Fibroblast of lung (primary cell): Measurements from ENCODE around the gene BOLA2B. TPM values are rescaled to one million over a fixed set of nuclear protein-coding genes. Genes with fewer than 3 reads are reported as not detected.

Source experiments
- DNase-seq, 2 donors: peaks; one replicate each; pipeline versions ENCODE4 v3.0.0 to v3.0.0-alpha.2; 2010; ENCODE audit warnings: low read depth in 2 of 2
- H2AFZ ChIP-seq: 2 replicates; pipeline ENCODE4 v1.5.1; 2012; ENCODE audit warnings: low read length, control low read depth, inconsistent platforms
- H3K27ac ChIP-seq: 2 replicates; pipeline ENCODE4 v1.5.1; 2011; ENCODE audit warnings: low read length, control low read depth; ENCODE audit not compliant: insufficient read depth
- H3K27me3 ChIP-seq: 2 replicates; pipeline ENCODE4 v1.5.1; 2011; ENCODE audit warnings: mild to moderate bottlenecking, low read length; ENCODE audit not compliant: control insufficient read depth, insufficient read depth
- H3K36me3 ChIP-seq: 2 replicates; pipeline ENCODE4 v1.5.1; 2011; ENCODE audit warnings: low read length; ENCODE audit not compliant: control insufficient read depth, insufficient read depth
- H3K4me1 ChIP-seq: 2 replicates; pipeline ENCODE4 v1.5.1; 2011; ENCODE audit warnings: low read length; ENCODE audit not compliant: control insufficient read depth, insufficient read depth; ENCODE audit errors: extremely low read depth
- H3K4me2 ChIP-seq: 2 replicates; pipeline ENCODE4 v1.5.1; 2011; ENCODE audit warnings: low read length, control low read depth; ENCODE audit not compliant: insufficient read depth; ENCODE audit errors: extremely low read depth
- H3K4me3 ChIP-seq, 4 experiments: fragments of 200-600 bp in 1 of 4; sonication (generic) in 1 of 4; replicated peaks in 1 of 4; 2 replicates each; pipeline ENCODE4 v1.5.1; 2011 to 2016; ENCODE audit warnings: low read length in 4 of 4, low read depth in 3 of 4, mild to moderate bottlenecking in 3 of 4, control low read depth in 2 of 4, inconsistent platforms in 1 of 4, mixed read lengths in 1 of 4; ENCODE audit not compliant: insufficient read depth in 1 of 4; ENCODE audit errors: control extremely low read depth in 1 of 4
- H3K79me2 ChIP-seq: 2 replicates; pipeline ENCODE4 v1.5.1; 2012; ENCODE audit warnings: mild to moderate bottlenecking, low read length, inconsistent platforms; ENCODE audit not compliant: control insufficient read depth, insufficient read depth
- H3K9ac ChIP-seq: 2 replicates; pipeline ENCODE4 v1.5.1; 2011; ENCODE audit warnings: mild to moderate bottlenecking, low read length, control low read depth; ENCODE audit not compliant: insufficient read depth
- H3K9me3 ChIP-seq: 2 replicates; pipeline ENCODE4 v1.5.1; 2012; ENCODE audit warnings: low read depth, low read length; ENCODE audit not compliant: control insufficient read depth, insufficient read depth
- H4K20me1 ChIP-seq: 2 replicates; pipeline ENCODE4 v1.5.1; 2011; ENCODE audit warnings: low read length; ENCODE audit not compliant: control insufficient read depth, insufficient read depth; ENCODE audit errors: extremely low read depth
- CTCF ChIP-seq, 2 donors: IDR thresholded peaks in 1 of 2; conservative IDR thresholded peaks in 1 of 2; 1 replicate in 1 of 2; 2 replicates in 1 of 2; pipeline ENCODE4 v1.5.1; 2011 to 2012; ENCODE audit warnings: low read length in 2 of 2, control low read depth in 1 of 2, inconsistent platforms in 1 of 2, low read depth in 1 of 2, mild to moderate bottlenecking in 1 of 2
- EZH2 ChIP-seq: IDR thresholded peaks from 2 replicates; pipeline ENCODE4 v1.5.1; 2012; ENCODE audit warnings: low read length, control low read depth, mild to moderate bottlenecking; ENCODE audit errors: missing control alignments
- polyA plus RNA-seq, 2 donors: library from polyadenylated mRNA; depleted of rRNA in 1 of 2; stranded (reverse) in 1 of 2; unstranded in 1 of 2; fragments of >200 nt; gene quantifications; 2 replicates each; pipeline ENCODE4 v1.2.1, GENCODE V29; 2011 to 2012; ENCODE audit warnings: missing spikeins in 1 of 2
- total RNA-seq: library from RNA; depleted of rRNA; stranded (reverse); fragments of >200 nt; gene quantifications from 2 replicates; pipeline ENCODE4 v1.2.1, GENCODE V29; 2014

BOLA2B gene
- total and polyA plus RNA-seq, 2 donors (not counting 1 experiment from before 2014, with no cell fraction given), result 12.6 to 47.4 TPM

GRCh38 chr16:30186782-30187555 is 6.5 kb downstream of the BOLA2B start:
- Histone ChIP-seq H3K79me2 (no peaks in the 10 kb centered on the region), H3K4me2 (no peak overlapping the region), H4K20me1 (no peaks in the 10 kb centered on the region), H3K4me1 (no peaks in the 10 kb centered on the region), H3K9ac (no peak overlapping the region), H3K36me3 (peaks cover 3% of the 10 kb centered on the region), H2AFZ (no peak overlapping the region), H3K27me3 (no peaks in the 10 kb centered on the region), H3K4me3 (no peak overlapping the region), H3K9me3 (no peaks in the 10 kb centered on the region), H3K27ac (no peak overlapping the region)
- TF ChIP-seq CTCF (conservative IDR thresholded peaks at IDR 0.05 in 1 of 2, IDR thresholded peaks at IDR 0.05 in 1 of 2; ENCODE audit: low read depth in 1 of 2, low read length in 2 of 2) (peak; percentile 15 to 54), EZH2 (no peak)
- DNase-seq, result no peak

GRCh38 chr16:30186444-30186781 is 7.1 kb downstream of the BOLA2B start:
- Histone ChIP-seq H3K27me3 (no peaks in the 10 kb centered on the region), H3K4me1 (no peaks in the 10 kb centered on the region), H2AFZ (no peak overlapping the region), H3K79me2 (no peaks in the 10 kb centered on the region), H3K27ac (no peak overlapping the region), H3K4me2 (no peak overlapping the region), H3K9me3 (no peaks in the 10 kb centered on the region), H3K36me3 (peaks cover 3% of the 10 kb centered on the region), H3K4me3 (no peak overlapping the region), H3K9ac (no peak overlapping the region), H4K20me1 (no peaks in the 10 kb centered on the region)
- TF ChIP-seq CTCF (conservative IDR thresholded peaks at IDR 0.05 in 1 of 2, IDR thresholded peaks at IDR 0.05 in 1 of 2; ENCODE audit: low read depth in 1 of 2, low read length in 2 of 2) (no peak), EZH2 (no peak)
- DNase-seq, result no peak

DNA sequence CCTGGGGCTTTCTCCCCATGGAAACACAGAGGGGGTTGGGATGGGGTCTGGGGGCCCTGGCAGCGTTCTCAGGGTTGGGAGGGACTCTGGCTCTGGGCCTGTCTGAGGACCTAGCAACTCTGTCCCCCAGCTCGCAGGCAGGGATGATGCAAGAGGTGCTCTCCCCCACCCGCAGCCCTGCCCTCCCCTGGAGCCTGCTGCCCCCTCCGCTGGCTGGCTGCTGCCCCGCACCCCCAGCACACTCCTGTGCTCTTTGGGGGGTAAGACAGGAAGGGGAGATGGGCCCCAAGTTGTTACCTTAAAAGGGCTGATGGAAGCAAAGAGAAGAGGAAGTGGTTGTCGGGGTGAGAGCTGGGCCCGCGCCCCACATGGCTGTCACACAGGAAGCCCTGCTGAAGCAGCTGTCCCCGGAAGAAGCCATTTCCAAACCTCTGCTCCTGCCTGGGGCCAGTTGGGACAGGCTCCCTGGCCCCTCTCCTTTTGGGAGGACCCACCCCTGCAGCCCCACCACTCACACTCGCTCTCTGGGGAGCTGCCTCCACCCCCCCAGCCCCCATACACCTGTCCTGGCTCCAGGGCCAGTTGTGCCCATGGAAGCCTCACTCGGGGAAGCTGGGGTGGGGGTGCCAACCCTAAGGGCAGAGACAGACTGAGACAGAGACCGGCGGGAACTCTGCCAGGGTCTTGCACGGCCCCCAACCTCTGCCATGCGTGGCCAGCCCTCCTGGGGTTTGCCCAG is 7.6 kb downstream of the BOLA2B start:
- Histone ChIP-seq H3K27ac (no peak overlapping the region), H3K4me1 (no peaks in the 10 kb centered on the region), H3K79me2 (no peaks in the 10 kb centered on the region), H3K4me3 (no peak overlapping the region), H3K9me3 (no peaks in the 10 kb centered on the region), H3K27me3 (no peaks in the 10 kb centered on the region), H2AFZ (no peak overlapping the region), H4K20me1 (no peaks in the 10 kb centered on the region), H3K36me3 (peaks cover 3% of the 10 kb centered on the region), H3K4me2 (no peak overlapping the region), H3K9ac (no peak overlapping the region)
- no peak for DNase-seq
- TF ChIP-seq CTCF (conservative IDR thresholded peaks at IDR 0.05 in 1 of 2, IDR thresholded peaks at IDR 0.05 in 1 of 2; ENCODE audit: low read depth in 1 of 2, low read length in 2 of 2) (no peak), EZH2 (no peak)
